Kasumi-1 (cell line): ENCODE results near the gene FBLN7.
A peak's percentile ranks its signal among the peaks of the same experiment; 100 is the strongest.

Experiments used
- DNase-seq, 2 experiments: peaks; one replicate each; lab custom pipeline; 2025; lab: John Stamatoyannopoulos, UW

Gene FBLN7

DNA sequence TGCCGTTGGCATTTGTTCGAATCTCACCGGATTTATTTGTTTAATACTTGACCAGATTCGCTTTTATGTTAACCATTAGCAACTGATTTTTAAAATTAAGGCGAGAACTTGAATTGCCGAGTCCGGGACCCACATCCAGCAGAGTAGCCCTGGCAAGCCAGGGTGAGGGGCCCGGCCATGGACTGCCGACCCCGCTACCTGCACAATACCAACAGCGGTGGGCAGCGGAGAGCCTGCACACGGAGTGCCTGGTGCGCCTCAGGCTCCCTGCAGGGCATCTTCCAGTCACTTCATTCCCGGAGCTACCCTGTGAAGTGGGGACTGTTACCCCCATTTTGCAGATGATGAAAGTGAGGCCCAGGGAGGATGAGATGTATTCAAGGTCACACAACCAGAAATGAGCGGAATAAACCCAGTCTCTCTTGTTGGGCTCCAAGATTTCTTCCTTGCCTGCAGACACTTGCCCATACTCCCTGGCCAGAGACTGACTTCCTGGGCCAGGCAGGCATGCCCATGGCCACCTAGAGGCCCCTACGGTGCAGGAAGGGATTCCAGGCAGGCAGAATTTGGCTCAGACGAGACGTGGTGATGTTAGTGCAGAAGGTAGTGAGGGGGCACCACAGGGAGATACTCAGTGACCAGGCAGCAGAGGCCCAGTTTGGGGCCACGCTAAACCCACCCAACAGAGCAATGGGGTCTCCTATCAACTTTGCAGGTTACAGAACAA, 2.9 kb downstream of the FBLN7 start:
- no peak for DNase-seq

DNA sequence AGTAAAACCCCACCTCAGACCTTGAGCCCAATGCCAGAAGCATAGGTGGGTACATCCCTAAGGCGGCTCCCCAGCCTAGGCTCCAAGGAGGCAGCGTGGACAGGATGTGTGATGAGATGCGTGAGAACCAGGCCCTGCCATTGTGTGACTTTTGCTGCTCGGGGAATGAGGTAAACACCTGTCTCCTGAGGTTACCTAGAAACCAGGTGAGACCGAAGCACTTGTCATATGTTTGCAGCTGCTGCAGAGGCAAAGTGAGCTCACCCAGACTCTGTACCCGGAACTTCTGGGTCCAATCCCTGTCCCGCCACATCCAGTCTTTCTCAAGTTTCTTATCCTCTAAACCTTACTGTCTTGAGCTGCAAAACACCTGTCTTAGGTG, 3.4 kb downstream of the FBLN7 start:
- no peak for DNase-seq

DNA sequence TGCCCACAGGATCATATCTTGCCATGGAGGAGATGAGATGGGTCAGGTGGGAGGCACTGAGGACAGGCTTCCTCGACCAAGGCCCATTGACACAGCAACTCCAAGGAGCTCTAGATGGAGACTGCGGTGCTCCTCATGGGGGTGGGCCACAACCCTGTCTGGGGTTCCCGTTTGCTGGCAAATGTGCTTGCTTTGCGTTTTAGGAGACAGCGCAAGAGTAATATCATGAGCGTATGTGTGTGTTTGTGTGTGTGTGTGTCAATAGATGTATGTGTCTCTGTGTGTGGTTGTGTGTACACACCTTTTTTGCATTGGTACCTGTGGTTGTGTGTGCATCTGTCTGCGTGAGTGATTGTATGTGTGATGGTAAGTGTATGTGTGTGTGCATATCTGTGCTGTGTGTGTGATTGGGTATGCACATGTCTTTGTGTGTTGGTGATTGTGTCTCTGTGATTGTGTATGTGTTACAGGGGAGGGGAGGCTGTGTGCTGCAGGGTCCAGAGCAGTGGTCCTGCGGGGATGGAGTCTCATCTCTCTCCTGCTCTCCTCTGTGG, 4.4 kb downstream of the FBLN7 start:
- DNase-seq = no peak

DNA sequence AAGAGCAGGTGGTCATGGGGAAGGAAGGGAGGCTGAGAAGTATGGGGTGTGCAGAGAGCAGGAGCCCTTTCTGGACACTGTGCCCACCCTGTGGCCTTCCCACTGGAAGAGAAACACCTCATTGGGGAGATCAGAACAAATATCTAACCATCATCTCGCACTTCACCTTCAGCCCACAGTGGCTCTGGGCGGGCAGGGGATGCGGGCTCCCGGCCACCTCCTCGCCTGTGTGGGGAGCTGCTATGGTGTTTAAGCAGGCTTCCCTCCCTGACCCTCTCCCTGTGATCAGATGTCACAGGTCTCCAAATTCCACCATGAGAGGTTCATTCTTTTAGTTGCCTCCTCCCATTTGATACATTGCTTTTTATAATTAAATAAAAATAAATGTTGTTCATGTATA, 5.0 kb downstream of the FBLN7 start:
- DNase-seq = no peak

DNA sequence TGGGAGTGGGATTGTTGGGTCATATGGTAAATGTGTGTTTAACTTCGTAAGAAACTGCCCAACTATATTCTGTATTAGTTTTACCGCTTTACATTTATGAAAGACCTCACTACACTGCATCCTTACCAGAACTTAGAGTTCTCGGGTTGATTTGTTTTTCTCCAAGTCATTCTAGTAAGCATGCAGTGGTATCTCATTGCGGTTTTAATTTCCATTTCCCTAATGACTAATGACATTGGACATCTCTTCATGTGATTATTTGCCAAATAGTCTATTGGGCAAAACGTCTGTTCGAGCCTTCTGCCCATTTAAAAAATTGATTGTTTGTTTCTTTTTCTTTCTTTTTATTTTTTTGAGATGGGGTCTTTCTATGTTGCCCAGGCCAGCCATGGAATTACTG, 6.8 kb downstream of the FBLN7 start:
- no peak for DNase-seq

DNA sequence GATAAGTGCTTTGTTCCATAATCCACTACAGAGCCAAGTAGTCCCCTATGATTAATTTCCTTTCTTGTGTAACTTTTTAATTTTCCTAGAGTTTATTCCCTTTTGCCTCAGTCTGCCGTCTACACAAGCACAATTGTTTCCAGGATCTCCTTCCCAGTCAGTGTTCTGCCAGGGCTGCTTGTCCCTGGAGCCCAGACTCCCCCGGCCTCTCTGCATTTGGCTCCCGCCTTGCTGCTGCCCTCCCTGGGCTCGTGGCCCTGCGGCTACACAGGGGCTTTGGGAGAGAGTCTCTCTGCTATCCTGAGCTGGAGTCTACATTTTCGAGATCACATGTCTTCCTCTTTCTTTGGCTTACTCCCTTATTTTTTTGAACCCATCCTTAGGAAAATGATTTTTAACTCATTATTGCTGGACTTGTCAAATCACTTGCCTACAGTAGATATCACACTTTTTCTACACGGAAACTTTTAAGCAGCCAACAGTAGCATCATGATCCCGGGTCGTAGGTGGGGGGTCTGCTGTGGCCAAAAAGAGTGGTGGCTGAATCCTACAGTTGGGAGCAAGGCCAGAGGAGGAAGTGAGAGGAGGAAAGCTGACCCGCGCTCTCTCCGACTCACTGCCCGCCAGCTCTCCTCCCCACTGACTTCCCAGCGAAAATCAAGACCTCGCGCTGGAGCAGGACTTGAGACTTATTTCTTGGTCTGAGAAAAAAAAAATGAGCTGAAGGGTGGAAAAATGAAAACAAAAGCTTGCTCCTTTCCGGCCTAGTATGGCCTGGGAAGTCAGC, 9.4 kb downstream of the FBLN7 start:
- DNase-seq = no peak

DNA sequence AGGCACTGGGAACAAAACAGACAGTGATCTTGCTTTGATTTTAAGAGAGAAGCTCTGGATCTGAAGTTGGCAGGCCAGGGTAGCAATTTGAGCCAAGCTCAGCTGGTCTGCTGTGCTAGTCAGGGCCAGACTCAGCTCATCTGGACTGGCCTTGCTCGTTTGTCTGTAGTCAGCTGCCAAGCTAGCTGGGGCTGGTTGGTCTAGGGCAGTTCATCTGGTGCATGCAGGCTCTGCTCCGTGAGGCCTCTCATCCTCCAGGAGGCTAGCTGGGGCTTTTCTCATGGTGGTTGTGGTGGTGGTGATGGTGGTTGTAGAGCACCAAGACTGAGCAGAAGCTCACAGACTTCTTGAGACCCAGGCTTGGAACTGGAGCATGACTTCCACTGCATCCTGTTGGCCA, 10.3 kb downstream of the FBLN7 start:
- DNase-seq = no peak

DNA sequence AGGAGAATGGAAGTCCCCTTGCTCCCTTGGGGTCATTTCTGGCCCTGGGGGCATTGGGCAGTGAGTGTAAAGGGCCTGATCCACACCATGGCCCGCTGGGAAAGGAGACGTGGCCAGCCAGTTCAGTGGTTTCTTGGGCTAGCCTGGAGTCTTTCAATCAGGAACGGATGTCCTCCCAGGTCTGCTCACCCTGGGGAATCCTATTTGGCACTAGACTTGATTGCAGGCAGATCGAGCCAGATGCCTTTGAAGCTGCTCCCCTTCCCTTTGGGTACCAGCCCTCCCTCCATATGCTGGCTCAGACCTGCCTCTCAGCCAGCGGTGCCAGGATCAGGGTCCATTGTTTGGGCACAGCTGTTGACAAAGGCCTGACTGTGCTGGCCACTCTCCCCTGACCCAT, 11.0 kb downstream of the FBLN7 start:
- DNase-seq = no peak

DNA sequence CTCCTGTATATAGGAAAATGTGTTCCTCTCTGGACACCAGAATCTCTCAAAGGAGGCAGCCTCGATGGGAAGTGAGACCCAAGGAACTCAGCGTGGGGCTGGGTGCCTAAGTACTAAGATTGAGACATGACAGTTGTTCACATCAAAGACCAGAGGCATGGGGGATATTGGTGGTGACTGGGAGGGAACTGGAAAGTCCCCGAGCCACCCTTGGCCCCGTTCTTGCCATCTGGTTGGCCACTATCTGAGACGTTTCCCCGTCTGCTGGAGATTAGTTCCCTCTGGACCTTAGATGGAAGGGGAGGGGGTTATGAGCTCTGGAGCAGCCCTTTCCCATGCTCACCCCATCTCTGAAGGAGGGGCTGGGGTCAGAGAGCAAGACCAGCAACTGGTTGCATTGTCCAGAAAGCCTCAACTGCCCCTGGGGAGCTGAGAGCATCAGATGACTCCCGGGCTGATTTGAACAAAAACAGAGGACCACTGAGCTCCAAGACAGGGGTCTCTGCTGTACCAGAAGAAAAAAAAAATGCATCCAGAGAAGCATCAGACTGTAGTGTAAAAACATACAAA, 11.8 kb downstream of the FBLN7 start:
- DNase-seq = no peak

DNA sequence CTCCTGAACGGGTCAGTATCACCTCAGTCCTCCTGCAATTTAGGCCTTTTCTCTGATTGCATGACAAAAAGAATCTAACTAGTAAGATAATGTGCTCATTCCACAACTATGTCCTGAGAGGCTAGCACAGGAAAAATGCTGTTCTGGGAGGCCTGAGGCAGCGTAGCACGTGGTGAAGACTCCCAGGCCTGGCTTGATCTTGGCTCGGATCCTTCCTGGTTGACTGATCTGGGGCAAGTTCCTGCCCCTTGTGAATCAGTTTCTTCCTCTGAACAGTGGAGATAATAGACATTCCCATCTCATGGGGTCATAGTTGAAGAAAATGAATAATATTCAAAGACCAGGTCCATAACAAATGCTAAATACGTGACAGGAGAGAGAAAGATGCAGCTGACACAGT, 12.3 kb downstream of the FBLN7 start:
- DNase-seq = no peak

DNA sequence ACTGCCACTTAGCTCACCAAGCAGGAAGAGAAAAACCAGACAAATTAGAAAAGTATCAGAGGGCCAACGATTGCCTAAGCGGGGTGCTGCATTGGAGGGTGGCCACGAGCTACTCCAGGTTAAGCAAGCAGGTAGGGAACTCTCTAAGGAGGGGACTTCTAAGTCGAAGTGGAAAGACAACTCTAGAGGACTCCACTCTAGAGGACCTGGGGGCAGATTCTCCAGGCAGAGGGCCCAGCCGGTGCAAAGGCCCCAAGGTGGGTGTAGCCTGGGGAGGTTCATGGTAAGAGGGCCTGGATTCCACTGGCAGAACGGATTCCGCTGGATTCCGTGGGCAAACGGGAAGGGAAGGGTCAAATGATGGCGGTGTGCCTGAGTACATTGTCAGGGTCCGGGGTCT, 12.7 kb downstream of the FBLN7 start:
- DNase-seq = no peak

DNA sequence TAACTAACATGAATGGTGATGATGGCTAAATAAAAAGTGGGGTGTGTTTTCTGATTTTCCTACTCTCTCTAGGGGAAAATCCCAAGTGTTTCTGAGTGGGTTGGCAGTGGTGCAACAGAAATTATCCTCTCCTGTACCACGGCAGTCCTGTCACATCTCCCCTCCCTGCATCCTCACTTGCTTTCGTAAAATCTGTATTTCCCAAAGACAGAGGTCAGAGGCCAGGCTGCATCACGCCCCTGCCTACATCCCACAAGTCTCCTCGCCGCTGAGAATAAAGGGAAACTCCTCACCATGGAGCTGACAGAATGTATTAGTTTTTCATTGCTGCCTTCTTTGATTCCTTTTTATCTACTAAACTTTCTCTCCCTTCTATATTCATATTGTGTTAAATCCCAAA, 13.1 kb downstream of the FBLN7 start:
- DNase-seq = no peak

DNA sequence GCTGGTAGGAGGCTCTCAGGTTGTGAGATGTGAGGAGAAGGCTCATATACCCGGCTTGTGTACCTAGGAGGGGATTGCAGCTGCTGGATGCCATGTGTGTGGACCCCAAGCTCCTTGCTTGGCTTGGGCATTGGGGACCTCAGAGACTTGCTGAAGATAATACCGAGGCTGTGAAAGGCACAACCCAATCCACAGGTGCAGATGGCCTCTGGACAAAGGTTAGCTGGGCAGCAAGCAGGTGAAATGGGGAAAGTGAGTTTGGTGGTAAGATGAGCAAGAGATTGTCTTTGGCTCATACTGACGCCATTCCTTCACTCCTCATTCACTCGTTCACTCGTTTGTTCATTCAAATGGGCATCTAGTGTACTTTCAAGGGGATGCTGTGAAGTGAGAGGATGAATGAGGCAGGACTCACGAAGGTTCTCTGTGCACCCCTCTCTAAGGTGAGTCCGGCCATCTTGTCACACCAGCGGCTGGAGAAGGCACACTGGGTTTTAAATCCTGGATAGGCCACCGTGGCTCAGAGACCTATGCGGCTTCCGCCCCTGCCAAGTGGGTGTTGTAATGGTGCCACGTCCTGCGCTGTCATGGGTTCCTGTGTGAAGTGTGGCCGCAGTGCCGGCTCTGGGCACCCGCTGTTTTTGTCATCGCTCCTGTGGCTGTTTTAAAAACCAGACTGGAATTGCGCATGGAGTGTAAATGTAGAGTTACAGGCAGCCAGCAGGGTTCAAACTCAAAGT, 13.7 kb downstream of the FBLN7 start:
- no peak for DNase-seq

DNA sequence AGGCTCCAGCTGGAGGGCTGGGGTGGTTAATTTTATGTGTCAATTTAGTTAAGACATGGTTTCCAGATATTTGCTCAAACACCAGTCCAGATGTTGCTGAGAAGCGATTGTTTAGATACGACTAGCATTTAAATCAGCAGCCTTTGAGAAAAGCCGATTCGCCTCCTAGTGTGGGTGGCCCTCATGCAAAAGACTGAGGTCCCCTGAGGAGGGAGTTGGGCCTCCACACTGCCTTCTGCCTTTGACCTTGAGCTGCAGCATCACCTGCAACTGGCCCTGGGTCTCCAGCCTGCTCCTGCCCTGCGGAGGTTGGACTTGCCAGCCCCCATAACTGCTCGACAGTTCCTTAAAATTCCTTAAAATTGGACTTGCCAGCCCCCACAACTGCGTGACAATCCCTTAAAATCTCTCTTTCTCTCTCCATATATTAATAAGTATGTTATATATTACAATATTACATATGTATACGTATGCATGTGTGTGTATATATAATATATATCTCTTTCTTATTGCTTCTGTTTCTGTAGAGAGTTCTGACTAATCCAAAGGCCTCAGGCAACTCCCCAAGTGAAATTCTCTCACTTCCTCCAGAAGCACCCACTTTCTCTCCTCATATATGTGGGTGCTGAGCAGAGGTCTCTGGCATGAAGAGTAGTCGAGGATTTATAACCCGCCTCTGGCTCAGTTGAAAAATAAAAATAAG, 14.4 kb downstream of the FBLN7 start:
- no peak for DNase-seq

DNA sequence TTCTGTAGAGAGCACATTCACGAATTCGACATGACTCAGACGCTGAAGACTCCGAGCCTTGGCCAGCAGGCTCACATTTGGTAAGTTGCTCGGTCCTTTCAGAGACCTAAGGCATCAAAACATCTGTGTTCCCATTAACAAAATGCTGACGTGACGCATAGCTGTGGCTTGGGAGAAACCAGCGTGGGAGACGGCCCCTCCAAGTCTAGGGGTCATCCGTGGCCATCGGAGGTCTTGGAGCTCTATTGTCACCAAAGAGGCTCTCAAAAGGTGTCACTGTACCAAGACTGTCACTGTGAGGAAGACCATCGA, 14.9 kb downstream of the FBLN7 start:
- no peak for DNase-seq

DNA sequence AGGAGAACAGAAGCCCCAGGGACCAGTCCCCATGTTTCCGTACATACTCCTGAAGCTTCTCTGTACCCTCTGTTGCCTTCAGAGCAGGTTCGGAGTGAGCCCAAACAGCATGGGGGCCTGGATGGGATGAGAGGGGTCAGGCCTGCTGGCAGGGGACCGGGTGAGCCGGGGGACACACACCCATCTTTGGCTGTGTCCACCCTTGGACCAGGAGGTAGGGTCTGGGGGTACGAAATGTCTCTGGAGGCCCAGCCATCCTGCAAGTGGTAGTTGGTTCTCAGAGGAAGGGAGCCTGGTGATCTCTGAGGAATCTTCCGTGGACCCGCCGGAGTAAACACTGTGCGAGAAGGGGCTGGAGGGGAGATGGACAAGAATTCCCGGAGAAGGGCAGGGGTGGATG, 15.3 kb downstream of the FBLN7 start:
- DNase-seq = no peak

DNA sequence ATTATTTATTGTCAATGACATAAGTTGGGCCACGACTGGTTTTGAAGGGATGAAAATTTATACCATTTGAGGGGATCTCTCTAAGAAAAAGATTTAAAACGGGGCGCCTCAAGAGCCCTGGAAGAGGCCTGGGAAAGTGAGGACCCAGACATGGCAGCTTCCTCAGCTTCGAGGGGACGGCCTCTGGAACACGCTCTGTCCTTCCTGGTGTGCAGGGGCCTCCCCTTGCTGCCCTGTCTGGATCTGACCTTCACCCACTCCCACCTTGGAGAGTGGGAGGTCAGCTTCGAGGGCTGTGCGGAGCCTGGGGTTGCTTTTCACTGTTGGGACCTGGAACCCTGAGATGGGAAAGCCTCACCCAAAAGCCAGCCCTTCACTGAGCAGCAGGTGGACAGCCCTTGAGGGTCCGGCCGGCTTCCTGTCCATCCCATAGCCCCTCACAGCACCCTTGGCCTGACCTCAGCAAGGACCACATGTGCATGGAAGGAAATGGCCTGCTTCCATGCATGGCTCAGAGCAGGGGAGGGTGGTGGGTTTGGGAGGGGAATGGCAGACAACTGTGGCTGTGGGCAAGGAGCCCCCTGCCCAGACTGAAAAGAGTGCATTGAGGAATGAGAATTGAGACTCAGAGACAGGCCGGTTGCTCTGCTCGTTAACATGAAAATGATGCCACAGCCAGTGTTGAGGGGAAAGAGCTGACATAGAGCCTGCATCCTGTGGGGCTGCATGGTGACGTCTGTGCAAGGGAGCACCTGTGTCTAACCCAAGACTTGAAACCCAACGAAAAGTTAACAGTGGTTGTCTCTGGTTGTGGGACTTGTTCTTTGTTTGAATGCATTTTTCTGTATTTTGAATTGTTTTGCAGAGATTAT, 16.3 kb downstream of the FBLN7 start:
- no peak for DNase-seq

DNA sequence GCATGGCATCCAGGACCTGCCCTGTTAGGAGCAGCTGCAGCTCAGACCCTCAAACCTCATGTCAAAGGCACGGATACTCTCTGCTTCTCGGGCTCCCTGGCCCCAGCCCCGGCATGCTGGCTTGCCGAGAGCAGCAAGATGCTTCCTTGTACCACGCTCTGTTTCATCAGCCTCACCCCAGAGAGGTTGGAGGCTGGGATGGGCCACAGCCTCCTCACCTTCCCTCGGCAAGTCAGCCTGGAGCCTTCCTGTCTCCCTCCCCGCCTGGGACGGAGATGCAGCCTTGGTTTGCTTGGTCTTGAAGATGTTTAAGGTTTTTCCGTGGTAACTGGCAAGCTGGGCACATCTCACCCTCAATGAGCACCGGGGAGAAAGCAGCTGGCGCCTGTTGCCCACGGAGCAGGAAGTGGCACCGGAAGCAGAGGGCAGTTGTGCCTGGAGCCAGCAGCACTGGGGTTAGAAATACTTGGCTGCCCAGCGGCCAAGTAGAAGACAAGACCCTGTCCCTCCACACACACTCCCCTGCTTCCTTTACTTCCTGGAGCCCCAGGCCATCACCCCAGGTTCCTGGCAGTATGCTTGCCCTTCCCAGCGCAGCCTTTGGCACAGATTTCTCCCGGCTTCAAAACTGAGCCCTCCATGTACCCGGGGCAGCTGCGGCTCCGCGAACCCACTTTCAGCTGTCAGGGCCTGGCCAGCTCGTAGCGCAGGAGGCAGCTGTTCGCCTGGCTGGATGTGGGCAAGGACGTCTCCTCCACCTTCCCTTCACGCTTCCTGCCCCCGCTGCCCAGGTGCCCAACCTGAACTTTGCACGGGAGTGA, 17.4 kb downstream of the FBLN7 start:
- peak; percentile 11 to 12 for DNase-seq

DNA sequence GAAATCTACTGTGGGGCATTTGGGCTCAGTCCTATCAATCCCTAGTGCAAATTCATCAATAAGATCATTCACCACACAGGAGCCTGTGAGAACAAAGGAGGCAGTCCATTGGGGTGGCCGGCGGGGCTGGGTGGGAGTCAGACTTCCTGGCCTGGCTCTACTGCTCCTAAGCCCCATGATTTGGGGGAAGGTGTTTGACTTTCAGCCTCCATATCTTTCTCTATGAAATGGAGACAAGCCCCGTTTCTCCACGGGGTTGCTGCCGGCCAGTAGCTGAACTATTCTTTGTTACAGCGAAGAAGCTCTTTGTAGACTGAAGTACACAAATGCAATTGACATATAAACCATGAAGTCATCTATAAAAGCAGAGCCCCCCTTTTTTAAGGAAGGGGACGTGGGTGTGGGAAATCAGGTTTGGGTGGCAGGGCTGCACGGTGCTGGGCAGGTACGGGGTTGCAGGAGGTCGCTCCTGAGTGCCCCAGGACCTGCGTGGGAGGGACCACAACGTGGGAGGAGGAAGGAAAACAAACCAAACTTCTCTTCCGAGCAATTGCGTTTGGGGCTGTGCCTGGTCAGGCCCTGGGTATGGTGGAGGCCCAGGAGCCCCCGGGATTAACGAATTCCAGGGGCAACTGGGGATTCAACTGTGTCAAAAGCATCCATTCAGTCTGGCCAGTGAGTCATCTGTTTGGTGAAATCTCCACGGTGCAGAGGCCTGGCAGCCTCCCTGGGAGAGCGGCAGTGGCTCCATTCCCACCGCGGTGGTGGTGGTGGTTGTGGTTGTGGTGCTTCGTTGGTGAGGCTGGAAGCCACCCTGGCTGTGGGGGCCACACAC, 18.2 kb downstream of the FBLN7 start:
- DNase-seq = no peak
